ENCODE measurements around the gene BTNL3. TPM values are rescaled to one million over a fixed set of nuclear protein-coding genes. Genes with fewer than 3 reads are reported as not detected.

The BTNL3 gene
- total RNA-seq, 1 donor from 2014 or later: 0.36 TPM

DNA sequence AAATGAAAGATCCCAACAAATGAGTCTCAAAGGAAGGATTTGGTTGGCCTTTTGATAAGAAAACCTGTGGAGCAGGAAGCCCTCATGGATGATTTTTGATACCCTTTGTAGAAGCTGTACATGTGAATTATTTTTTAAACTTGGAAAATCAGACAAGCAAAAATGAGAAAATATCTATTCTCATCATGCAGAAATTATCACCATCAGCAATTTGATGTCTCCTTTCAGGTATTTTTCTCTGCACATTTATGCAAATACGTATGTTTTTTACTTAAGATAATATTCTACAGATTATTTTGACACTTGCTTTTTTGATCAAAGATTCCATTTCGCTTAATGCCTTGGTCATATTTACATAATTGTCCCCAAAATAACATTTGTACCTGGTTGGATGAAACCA lies 58.6 kb downstream of the BTNL3 start:
- DNase-seq (ENCODE audit: low spot score): no peak
- Mint-ChIP-seq H3K4me1 (ENCODE audit: unreplicated experiment) (peaks cover 18% of the 10 kb centered on the region), H3K9me3 (ENCODE audit: unreplicated experiment) (no peaks in the 10 kb centered on the region), H3K27me3 (ENCODE audit: unreplicated experiment) (peaks cover 29% of the 10 kb centered on the region), H3K36me3 (ENCODE audit: low read depth, unreplicated experiment) (peaks cover 11% of the 10 kb centered on the region), H3K4me3 (ENCODE audit: unreplicated experiment) (no peak overlapping the region), H3K27ac (ENCODE audit: unreplicated experiment) (no peak overlapping the region)
- TF ChIP-seq, protein P1, sequence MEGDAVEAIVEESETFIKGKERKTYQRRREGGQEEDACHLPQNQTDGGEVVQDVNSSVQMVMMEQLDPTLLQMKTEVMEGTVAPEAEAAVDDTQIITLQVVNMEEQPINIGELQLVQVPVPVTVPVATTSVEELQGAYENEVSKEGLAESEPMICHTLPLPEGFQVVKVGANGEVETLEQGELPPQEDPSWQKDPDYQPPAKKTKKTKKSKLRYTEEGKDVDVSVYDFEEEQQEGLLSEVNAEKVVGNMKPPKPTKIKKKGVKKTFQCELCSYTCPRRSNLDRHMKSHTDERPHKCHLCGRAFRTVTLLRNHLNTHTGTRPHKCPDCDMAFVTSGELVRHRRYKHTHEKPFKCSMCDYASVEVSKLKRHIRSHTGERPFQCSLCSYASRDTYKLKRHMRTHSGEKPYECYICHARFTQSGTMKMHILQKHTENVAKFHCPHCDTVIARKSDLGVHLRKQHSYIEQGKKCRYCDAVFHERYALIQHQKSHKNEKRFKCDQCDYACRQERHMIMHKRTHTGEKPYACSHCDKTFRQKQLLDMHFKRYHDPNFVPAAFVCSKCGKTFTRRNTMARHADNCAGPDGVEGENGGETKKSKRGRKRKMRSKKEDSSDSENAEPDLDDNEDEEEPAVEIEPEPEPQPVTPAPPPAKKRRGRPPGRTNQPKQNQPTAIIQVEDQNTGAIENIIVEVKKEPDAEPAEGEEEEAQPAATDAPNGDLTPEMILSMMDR (IDR thresholded peaks at IDR 0.05; ENCODE audit: unreplicated experiment): no peak

GRCh38 chr5:181047921-181048320 lies 59.3 kb downstream of the BTNL3 start:
- TF ChIP-seq, protein P1 (IDR thresholded peaks at IDR 0.05; ENCODE audit: unreplicated experiment): no peak
- no peaks in the 10 kb centered on the region for H3K9me3 Mint-ChIP-seq (ENCODE audit: unreplicated experiment)
- peaks cover 31% of the 10 kb centered on the region for H3K27me3 Mint-ChIP-seq (ENCODE audit: unreplicated experiment)
- peaks cover 14% of the 10 kb centered on the region for H3K4me1 Mint-ChIP-seq (ENCODE audit: unreplicated experiment)
- H3K4me3 Mint-ChIP-seq (ENCODE audit: unreplicated experiment): no peak overlapping the region
- DNase-seq (ENCODE audit: low spot score): no peak
- peaks cover 13% of the 10 kb centered on the region for H3K36me3 Mint-ChIP-seq (ENCODE audit: low read depth, unreplicated experiment)
- no peak overlapping the region for H3K27ac Mint-ChIP-seq (ENCODE audit: unreplicated experiment)

DNA sequence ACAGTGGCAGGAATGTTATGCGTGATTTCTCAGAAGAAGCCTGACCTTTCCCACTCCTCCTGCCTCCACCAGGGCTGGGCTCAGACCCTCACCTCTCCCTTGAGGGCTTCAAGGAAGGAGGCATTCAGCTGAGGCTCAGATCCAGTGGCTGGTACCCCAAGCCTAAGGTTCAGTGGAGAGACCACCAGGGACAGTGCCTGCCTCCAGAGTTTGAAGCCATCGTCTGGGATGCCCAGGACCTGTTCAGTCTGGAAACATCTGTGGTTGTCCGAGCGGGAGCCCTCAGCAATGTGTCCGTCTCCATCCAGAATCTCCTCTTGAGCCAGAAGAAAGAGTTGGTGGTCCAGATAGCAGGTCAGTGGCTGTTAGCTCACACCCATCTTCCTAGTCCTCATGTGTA lies 61.4 kb downstream of the BTNL3 start:
- Mint-ChIP-seq H3K9me3 (ENCODE audit: unreplicated experiment) (no peaks in the 10 kb centered on the region), H3K4me1 (ENCODE audit: unreplicated experiment) (peaks cover 17% of the 10 kb centered on the region), H3K4me3 (ENCODE audit: unreplicated experiment) (no peak overlapping the region), H3K27me3 (ENCODE audit: unreplicated experiment) (peaks cover 30% of the 10 kb centered on the region), H3K27ac (ENCODE audit: unreplicated experiment) (no peak overlapping the region), H3K36me3 (ENCODE audit: low read depth, unreplicated experiment) (peaks cover 20% of the 10 kb centered on the region)
- DNase-seq (ENCODE audit: low spot score): no peak
- TF ChIP-seq, protein P1 (IDR thresholded peaks at IDR 0.05; ENCODE audit: unreplicated experiment): no peak

DNA sequence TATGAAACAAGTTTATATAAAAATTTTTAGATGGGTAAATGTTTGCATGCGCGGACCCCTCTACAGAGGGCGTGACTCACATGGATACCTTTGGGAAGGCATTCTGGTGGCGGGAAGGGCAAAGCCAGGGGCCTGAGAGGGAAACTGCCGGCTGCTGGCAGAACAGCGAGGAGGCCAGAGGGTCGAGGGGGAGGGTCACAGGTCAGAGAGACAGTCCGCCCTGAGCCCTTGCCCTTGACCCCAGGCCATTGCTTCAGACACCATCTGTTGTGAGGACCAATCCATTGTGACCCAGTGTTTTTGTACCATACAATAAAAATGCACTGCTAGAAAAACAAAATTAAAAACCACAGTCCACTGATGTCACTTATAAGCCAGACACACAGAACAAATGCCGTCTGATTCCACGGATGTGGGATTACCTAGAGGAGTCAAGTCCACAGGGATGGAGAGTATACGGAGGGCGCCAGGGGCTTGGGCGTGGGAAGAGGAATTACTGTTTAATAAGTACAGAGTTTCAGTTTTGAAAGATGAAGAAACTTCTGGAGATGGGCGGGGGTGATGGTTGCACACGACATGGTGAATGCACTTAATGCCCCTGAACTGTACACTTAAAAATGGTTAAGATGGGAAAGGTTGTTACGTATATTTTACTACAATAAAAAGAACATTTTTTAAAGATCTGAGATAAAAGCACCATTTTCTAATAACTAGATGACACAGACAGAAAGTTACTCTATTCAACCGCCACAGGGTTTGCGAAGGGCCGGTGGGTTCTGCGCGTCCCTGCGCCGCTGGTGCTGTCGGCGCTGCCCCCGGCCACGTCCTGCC lies 63.4 kb downstream of the BTNL3 start:
- TF ChIP-seq, protein P1 (IDR thresholded peaks at IDR 0.05; ENCODE audit: unreplicated experiment): no peak
- peaks cover 17% of the 10 kb centered on the region for H3K4me1 Mint-ChIP-seq (ENCODE audit: unreplicated experiment)
- peak overlapping the region; percentile 88 for H3K4me3 Mint-ChIP-seq (ENCODE audit: unreplicated experiment)
- no peak for DNase-seq (ENCODE audit: low spot score)
- H3K36me3 Mint-ChIP-seq (ENCODE audit: low read depth, unreplicated experiment): peaks cover 20% of the 10 kb centered on the region
- H3K27ac Mint-ChIP-seq (ENCODE audit: unreplicated experiment): no peak overlapping the region
- H3K9me3 Mint-ChIP-seq (ENCODE audit: unreplicated experiment): no peaks in the 10 kb centered on the region
- peaks cover 32% of the 10 kb centered on the region for H3K27me3 Mint-ChIP-seq (ENCODE audit: unreplicated experiment)
